HG03039 (cell line): Measurements from ENCODE around the gene IL1RAPL1.

ENCODE experiments used
- ATAC-seq: cut with Tn5 transposase; IDR thresholded peaks from one replicate; pipeline ENCODE4 v1.9.1; 2021; ENCODE audit warnings: mild to moderate bottlenecking, moderate library complexity; ENCODE audit not compliant: unreplicated experiment

Gene IL1RAPL1

DNA sequence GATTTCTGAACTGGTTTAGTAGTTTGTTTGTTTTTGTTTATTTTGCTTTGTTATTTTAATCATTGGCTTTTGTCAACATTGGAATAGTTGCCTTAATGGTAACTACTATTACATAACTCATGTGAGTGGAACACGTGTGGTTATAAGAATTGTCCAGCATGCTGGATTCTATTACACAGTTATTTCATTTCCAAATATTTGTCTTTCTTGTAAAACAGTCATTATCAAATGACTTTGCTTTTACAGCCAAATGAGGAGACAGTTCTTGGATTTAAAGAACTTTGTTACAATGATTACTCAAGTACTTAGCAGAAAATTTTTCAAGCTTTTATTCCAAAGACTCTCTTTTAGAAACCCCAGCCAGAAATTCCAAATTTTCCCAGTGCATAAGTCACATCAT, 1112.0 kb downstream of the IL1RAPL1 start:
- ATAC-seq, result no peak

DNA sequence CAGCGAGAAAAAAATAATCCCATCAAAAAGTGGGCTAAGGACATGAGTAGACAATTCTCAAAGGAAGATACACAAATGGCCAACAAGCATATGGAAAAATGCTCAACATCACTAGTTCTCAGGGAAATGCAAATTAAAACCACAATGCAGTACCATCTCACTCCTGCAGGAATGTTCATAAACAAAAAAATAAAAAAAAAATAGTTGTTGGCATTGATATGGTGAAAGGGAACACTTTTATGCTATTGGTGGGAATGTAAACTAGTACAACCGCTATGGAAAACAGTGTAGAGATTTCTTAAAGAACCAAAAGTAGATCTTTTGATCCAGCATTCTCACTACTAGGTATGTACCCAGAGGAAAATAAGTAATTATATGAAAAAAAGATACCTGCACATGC, 1119.8 kb downstream of the IL1RAPL1 start:
- no peak for ATAC-seq

DNA sequence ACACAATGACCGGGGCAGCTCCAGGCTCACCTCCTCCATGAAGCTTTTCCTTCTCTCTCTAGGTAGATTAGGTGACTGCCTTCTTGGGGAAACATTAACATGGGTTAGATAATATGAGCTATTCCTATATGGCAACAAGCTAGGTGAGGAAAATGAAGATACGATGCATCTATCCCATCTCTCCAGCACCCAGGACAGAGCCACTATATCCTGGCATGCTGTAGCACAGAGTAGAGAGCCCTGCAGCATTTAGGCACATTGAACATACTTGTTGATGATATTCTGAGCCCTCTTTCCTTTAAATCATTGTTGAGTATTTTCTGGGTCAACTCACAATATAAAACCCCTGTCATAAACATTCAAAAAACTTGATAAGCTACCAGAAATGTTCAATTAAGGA, 1133.9 kb downstream of the IL1RAPL1 start:
- ATAC-seq, result no peak

DNA sequence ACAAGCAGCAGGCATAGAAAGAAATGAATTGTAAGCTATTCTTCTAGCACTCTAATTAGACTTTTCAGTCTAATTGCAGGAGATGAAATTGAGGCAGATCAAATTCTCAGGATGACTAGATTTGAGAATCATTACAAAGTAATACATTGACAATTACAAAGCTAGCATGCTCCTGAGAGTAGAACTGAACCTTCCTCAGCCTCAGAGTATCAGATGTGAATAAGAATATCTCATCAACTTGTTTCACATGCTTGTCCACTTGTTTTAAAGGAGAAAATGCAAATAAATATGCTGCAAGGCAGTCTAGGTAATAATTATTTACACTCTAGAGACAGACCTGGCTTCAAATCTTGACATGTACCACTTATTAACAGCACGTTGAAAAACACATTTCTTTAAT, 1137.1 kb downstream of the IL1RAPL1 start:
- ATAC-seq, result no peak

DNA sequence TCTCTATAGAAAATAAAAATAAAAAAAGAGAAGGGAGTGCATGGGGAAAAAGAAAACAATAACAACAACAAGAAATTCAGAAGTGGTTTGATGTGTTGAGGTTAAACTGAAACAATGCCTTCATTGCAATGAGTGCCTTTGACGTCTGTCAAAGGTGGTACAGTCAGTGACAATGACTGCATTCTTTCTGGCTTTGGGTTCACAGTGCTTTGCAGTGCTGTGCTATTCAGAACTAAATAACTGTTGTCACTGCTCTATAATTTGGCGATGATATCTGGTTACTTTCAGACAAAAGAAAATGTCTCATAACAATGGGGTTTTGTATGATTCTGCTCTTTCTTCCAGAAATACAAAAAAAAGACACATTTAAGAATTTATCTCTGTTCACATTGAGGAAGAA, 1139.6 kb downstream of the IL1RAPL1 start:
- ATAC-seq, result no peak

DNA sequence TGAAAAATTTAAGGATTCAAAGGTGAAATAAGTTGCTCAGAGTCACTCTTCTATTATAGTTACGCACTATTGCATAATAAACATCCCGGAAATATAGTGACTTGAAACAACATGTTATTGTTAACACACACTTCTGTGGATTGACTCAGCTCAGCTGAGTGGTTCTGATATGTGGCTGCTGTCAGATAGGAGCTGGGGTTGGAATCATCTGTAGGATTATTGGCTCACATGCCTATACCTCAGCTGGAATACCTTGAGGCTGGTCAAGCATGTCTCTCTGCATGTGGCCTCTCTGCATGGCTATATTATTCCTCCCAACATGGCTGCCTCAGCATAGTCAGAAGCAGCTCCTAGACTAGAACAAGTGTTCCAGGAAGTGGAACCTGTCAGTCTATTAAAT, 1141.4 kb downstream of the IL1RAPL1 start:
- ATAC-seq, result no peak

DNA sequence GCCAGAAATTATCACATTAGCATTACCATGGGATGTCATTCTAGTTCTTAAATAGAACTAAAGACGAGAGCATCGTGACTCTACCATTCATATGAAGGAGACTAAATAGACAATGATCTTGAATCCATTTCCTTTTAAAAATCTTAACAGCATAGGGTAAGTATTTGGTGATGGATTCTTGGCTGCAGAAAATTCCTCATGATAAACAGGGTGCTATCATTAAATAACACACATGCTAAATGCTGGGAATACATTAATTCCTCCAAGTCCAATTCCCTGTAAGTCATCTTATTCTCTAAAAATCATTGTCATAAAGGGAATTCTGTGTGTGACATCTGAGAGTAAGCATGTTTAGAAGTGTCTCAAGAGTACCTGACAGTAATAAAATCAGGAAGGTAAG, 1157.7 kb downstream of the IL1RAPL1 start:
- ATAC-seq, result no peak

DNA sequence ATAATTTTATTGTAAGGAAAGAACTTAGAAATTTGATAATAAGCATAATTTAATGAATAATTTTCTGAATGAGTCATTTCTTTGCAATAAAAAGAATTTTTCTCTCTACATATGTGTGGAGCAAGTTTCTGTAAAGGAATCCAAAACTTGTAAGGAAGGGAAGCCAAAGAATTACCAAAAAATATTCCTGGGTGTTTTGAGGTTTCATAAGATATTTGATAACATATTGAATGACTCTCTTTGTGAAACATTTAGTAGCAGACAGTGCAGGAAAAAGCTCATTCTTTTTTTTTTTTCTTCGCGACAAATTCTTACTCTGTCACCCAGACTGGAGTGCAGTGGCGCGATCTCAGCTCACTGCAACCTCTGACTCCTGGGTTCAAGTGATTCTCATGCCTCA, 1159.1 kb downstream of the IL1RAPL1 start:
- no peak for ATAC-seq

DNA sequence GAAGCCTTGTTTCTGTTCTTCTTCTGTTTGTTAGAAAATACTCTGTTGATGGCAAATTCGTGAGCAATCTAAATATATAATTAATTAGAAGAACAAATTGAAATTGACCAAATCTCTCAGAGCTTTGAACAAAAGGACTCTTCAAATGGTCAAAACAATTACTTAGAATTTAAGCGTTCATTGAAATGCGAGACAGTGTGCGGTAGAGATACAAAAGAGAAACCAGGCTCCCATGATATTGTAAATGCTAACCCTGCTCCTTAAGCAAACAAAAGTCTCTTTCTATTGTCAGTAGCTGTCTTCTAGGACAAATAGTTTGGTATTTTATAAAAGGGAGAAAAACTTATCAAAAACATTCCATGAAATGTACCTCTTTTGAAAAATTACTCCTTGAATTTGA, 1174.8 kb downstream of the IL1RAPL1 start:
- ATAC-seq, result no peak

DNA sequence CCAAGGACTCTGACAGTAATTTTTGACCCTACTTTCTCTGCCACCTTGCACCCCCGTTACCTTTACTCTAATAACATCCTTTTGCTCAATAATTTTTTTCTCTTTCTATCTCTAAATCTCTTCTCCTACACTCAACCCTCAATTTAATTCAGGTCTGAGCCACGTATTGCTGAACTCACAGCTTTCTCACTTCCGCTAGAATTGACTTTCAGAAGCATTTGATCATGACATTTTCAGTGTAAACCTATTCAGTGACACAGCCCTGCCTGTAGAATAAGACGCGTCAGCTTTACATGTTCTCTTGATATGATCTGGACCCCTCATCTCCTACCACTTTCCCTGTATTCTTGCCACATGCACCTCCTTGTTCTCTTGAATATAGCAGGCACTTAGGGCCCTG, 1188.6 kb downstream of the IL1RAPL1 start:
- no peak for ATAC-seq

DNA sequence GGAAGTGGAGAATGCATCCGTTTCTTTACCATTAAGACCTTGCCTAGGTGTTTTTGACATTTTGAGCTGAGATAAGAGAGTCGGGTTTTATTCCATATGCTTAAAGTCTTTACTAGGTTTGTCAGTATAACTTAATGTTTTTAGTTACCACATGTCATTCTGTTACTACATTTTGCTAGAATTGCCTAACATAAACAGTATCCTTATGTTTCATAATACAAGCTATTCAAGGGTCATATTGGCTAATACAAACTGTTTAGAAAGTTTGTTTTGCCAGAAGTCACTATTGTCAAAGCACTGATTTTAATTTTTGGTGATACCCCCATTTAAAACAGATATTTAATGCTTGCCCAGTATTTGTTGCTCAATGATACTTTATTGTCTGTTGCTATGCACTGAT, 1200.4 kb downstream of the IL1RAPL1 start:
- ATAC-seq, result no peak

DNA sequence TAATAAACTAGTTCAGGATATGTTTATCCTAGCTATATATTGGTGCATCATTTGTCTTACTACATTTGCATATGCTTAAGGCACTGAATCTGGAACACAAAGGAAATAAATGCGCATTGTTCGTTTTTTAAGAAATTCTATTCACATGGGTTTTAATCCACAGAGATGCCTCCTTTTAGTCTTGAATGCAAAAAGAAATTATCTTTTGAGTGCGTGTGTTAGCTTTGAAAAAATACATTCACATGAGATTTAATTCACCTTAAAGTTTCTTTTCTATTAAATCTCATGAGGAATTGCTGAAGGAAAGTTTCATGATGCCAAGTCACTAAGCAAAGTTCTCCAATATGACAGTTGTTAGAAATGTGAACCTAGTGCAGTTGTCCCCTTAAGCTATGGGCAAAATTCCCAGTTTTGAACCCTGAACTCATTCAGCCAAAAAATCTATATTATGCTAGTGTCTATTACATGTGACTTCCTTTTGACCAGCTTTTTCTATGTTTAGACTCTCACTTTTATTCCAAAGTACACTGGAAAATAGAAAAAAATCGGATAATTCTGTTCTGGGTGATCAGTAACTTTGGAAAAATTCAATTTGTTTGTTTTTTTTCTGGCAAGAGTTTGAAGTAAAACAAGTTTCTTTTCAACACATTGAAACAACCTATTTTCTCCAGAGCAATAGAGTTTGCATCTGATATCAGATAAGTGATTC, 1201.9 kb downstream of the IL1RAPL1 start:
- ATAC-seq, result no peak

DNA sequence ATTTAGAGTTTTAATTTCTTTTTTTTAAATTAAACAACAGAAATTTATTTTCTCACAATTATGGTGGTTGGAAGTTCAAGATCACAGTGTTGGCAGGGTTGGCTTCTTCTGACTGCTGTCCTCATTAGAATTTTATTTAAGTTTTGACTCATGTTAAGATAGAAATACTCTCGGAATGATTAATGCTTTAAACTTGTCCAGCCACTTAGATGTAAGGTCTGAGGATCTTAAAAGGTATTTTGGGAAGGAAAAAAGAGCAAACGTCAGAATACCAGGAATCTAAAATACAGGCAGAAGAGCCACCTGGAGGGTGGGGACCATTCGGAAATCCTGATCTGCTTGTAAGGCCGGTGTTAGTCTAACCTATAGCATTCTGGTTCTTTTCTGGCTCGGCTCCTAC, 1205.1 kb downstream of the IL1RAPL1 start:
- ATAC-seq, result no peak

DNA sequence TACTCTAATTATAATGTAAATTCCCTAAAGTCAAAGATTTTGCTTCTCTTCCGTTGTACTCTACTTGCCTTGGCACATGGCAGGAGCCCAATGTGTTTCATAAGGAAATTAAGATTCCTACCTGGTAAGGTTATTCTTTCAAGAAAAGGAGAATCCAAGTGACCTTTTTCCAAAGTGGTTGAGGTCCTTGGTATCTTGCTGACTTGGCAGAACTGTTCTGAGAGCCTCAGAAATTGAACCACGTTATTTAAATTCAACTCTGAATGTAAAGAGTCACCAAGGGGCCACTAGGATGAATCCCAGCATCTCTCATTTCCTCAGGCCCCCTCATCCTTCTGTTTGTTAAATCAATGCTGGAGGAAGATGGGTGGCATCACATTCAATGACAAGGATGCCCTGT, 1209.9 kb downstream of the IL1RAPL1 start:
- ATAC-seq, result no peak

DNA sequence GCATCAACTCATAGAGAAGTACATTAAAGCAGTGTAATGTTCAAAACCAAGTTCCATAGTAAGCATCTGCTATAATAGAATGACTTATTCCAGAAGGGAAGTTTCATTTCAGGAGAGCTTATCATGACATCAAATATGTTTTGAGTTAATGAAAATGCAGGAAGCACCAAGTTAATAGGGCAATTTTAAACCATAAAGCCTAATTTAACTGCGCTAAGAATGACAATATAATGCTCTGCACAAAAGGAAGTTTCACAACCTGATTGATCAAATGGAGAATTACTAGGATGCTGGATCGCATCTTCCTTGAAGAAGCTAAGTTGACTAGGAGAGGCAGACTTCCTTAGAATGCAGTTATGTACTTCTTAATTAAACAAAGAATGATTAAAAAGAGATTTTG, 1211.2 kb downstream of the IL1RAPL1 start:
- ATAC-seq, result no peak

DNA sequence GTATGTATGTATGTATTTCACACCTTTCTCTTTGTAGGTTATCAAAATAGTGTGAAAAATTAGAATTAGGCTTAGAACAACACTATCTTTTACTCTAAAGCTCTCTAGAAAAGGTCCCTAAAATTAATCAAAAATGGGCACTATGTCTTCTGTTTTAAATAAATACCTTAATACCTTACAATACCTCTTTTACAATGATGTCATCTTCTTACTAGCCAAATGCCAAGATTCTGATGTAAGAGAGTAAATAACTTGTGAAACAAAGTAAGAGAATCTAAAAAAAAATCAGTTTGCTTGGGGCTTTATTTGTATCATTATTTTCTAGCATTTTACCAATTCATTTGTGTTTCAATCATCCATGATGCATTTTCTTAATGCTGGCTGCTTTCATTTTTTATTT, 1225.9 kb downstream of the IL1RAPL1 start:
- ATAC-seq, result no peak

DNA sequence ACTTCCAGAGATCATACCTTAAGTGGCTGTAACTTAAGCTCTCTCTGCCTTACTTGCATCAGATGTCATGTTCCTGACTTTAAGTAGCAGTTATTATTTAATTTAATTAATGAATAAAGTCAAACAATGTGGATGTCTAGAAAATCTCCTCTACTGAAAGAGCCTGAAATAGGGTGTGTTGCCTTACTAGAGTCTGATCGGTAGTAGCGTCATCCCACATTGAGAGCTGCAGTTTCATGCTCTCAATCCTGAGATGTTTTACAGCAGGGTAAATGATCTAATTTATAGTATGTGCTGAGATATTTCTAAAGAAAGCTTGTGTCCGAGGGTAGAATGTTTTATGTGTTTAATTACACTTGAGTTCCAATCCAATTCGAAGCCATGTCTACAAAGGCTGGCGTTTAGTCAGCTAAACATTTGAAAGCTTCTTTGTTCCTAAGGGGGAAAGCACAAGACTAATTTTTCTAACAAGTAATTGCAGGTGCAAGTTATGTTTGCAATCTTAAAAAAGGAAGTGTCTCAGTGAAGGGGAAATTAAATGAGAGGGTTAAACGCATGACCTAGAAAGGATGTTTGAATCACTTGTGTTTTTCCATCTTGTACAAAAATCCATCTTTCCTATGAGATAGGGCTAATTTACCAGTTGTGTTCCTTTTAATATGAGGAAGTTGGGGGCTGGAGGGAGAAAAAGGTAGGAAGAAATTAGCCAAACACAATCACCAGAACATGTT, 1237.1 kb downstream of the IL1RAPL1 start:
- ATAC-seq, result no peak

DNA sequence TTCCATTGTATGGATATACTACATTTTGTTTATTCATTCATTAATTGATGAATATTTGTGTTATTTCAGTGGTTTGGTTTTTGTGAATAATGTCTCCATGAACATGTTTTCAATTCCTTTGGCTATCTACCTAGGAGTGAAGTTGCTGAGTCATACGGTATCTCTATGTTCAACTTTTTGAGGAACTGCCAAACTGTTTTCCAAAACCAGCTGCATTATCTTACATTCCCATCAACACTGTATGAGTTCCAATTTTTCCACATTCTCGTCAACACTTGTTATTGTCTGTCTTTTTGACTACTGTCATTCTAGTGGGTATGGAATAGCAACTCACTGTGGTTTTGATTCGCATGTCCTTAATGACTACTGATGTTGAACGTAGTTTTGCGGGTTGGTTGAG, 1239.5 kb downstream of the IL1RAPL1 start:
- ATAC-seq, result no peak

DNA sequence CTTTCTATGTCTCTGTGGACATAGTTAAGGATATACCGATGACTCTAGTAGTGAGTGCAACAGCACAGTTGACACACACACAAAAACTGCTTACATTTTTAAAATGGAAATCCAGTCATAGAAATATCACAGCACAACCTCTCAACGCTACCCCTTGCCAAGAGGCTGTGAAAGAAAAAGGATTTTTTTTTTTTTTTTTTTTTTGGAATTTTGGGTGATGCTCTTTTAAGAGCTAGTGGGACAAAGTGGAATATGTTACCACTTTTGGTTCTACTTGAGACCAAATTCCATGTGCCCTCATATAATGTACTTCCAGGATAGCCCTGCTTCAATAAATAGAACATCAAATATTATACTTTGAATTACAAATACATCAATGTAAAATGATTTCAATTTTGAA, 1247.1 kb downstream of the IL1RAPL1 start:
- no peak for ATAC-seq

DNA sequence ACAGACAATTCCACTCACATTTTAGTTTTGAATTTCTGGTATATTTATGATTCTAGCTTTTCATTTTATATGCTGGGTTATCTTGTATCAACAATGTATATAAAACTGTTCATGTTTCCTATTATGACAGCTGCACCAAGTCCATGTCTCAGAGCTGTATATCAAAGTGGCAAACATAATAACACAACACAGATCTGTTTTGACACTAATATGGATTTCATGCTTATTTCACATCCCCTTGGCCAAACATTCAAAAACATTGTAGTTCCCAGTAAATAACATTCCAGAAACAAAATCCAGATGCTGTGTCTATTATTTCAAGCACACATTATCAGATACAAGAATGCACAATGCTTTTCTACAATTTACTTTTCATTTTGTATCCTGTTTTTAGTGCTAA, 1247.5 kb downstream of the IL1RAPL1 start:
- no peak for ATAC-seq

DNA sequence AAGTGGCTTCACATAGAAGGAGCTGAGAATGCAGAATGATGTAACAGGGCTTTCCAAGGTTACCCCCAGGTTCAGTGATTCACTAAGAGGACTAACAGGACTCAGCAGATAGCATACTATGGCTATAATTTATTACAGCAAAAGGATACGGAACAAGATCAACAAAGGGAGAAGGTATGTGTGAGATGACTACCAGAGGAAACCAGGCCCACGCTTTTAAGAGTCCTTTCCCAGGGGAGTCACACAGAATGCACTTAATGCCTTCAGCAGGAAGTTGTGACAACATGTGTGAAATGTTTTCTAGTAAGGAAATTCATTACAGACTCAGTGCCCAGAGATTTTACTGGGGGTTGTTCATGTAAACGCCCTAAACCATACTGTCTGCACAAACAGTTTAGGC, 1254.5 kb downstream of the IL1RAPL1 start:
- no peak for ATAC-seq

DNA sequence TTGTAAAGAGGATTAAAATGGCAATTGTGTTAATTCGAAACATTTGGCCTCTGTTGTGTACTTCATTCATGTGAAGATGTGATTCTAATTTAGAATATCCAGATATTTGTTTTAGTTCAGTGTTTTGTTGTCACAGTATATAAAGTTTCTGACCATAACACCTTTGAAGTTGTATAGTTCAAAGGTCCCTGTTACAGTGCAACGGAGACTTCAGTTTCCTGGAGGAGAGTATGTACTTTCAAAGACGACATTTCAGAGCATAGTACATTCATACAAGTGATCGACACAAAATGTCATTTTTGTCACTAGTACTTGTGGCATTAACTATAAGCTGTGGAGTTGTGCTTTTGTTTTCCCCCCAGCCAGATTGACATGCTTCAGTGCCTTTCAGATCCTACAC, 1255.3 kb downstream of the IL1RAPL1 start:
- no peak for ATAC-seq
